Mammary epithelial cell (primary cell): Measurements from ENCODE around the gene SLC1A2.

ENCODE experiments used
- CTCF ChIP-seq, 2 donors: IDR thresholded peaks in 1 of 2; conservative IDR thresholded peaks in 1 of 2; 2 replicates each; pipeline ENCODE4 v1.5.1; 2011 to 2012; ENCODE audit warnings: inconsistent platforms in 2 of 2, low read length in 2 of 2, mild to moderate bottlenecking in 2 of 2, control low read depth in 1 of 2, low read depth in 1 of 2; ENCODE audit not compliant: insufficient read depth in 1 of 2; ENCODE audit errors: extremely low read depth in 1 of 2
- EZH2 ChIP-seq: IDR thresholded peaks from 2 replicates; pipeline ENCODE4 v1.6.1; 2012; ENCODE audit warnings: low read length, inconsistent platforms, borderline replicate concordance

DNA sequence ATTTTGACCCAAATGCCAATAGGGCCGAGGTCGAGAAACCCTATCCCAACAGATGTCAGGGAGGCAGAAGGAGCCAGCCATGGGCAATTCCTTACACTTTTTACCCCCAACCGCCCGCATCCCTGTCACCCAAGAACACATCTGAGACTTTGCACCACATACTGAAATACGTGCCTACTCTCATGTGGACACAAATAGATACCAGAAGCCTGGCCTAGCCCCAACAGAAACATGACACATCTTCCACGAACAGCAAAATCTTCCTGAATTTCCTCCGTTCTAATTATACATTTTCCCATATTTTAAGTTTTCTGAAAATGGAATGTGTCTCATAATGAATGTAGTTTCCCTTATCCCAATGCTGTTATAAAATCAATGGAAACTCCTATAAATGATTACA, 64.7 kb downstream of the SLC1A2 start:
- TF ChIP-seq CTCF (conservative IDR thresholded peaks at IDR 0.05 in 1 of 2, IDR thresholded peaks at IDR 0.05 in 1 of 2; ENCODE audit: extremely low read depth in 1 of 2, insufficient read depth in 1 of 2, low read depth in 1 of 2, low read length in 2 of 2): no peak
- no peak for TF ChIP-seq EZH2
